RPMI8226 (cell line): ENCODE results near the gene CECR2.

Source experiments
- DNase-seq: peaks from one replicate; pipeline ENCODE4 v3.0.0-alpha.2; 2015

The CECR2 gene

GRCh38 chr22:17578136-17578754 is 209.0 kb downstream of the CECR2 start:
- no peak for DNase-seq

DNA sequence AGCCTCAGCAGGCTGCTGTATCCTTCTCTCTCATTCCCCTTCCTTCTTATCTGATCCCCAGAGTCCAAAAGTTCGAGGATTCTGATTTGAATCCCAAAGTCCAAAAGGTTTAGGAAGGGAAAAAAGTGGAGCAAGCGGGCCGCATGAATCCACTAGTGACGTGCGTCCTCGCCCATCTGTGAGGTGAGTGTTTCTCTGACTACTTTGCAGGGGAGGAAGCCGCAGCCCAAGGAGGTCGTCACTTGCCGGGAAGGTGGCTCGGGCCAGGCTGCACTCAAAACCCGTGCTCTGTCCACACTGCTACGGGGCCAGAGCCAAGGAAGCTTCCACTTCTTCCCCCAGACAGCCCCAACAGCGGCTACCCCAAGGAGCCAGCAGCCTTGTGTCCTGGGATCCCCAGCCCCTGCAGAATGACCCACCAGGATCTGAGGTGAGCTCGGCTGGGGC is 210.3 kb downstream of the CECR2 start:
- no peak for DNase-seq

DNA sequence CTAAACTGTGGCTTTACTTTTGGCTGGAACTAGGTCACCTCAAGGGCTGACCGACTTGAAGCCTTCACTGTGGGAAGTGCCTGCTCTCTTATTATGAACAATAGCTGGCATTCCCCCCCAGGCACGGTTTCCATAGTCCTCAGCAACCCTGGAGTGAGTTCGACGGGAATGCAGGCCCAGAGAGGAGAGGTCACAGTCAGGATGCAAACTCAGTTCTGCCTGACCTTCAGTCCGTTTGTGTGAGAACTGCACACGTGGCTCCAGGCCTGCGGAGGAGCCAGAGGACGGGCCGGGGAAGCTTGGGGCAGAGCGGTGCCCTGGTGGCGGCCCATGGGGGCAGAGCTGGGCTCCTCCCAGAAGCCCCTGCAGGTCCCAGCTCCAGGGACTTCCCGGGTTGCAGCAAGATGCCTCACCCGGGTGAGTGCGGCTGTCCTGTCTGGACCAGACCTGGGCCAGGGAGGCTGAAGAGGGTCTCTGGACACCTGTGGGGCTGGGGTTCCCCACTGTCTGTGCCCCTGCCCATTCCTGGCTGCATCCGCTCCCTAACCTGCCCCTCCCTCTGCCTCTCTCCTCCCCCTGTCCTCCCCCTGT is 211.3 kb downstream of the CECR2 start:
- DNase-seq: no peak

GRCh38 chr22:17581056-17581455 is 211.8 kb downstream of the CECR2 start:
- no peak for DNase-seq

DNA sequence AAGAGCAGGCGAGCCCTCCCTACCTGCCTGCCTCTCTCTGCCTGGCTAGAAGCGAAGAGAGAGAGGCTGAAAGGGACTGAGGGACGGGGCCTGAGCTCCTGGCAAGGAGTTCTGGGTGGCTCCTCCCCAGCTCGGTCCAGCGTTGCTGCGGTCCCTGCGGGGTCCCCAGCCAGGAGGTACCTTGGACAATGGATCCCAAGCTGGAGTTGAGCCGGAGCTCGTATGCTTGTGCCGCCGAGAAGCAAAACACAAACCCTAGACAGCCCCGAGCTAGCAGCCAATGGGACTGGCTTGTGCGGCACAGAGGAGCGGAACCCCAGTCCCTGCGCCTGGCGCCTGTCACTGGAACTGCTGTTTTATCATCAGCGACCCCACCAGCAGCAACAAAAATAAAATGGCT is 212.4 kb downstream of the CECR2 start:
- DNase-seq: no peak

DNA sequence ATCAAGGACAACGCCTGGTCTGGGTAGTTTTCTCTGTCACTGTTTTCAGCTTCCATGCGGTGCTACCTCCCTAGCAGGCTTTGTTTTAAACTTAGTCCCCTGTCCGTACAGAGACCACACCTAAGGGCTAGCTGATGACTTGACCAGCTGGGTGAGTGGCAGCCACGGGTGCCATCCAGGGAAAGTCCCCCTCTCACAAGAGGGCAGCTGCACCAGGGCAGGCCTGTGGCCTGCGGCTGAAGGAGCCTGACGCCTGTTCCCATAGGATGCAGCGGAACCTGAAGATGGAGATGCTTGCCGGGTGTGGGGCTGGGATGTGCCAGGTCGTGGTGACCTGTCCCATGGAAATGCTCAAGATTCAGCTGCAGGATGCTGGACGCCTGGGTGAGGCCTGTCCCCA is 213.9 kb downstream of the CECR2 start:
- no peak for DNase-seq

- no peak for DNase-seq
Observed at GRCh38 chr22:17586831-17587440, 217.7 kb downstream of the CECR2 start.

DNA sequence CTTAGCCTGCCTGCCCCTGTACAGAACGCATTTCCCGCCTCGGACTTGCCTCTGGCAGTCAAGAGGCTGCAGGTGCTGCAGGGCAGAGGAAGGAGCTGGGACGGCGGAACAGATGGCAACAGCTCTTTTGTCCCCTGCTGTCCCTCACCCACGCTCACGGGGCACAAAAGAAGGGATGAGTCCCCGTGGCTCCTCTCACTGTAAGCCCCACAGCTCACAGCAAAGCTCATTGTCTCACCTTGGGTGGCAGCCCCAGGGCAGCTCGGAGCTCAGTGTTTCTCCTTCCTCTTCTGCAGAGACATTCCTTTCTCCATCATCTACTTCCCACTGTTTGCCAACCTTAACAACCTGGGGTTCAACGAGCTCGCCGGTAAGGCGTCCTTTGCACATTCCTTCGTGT is 218.4 kb downstream of the CECR2 start:
- DNase-seq: no peak

DNA sequence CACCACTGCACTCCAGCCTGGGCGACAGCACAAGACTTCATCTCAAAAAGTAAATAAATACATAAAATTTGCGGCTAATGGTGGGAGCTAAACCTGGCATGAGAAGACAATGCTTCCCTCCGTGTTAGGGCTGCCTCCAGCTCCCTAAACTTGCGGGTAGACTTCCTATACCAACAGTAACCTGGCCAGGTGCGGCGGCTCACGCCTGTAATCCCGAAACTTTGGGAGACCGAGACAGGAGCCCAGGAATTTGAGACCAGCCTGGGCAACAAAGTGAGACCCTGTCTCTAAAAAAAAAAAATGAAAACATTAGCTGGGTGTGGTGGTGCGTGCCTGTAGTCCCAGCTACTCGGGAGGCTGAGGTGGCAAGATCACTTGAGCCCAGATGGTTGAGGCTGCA is 219.3 kb downstream of the CECR2 start:
- no peak for DNase-seq

GRCh38 chr22:17589810-17590375 is 220.6 kb downstream of the CECR2 start:
- no peak for DNase-seq

DNA sequence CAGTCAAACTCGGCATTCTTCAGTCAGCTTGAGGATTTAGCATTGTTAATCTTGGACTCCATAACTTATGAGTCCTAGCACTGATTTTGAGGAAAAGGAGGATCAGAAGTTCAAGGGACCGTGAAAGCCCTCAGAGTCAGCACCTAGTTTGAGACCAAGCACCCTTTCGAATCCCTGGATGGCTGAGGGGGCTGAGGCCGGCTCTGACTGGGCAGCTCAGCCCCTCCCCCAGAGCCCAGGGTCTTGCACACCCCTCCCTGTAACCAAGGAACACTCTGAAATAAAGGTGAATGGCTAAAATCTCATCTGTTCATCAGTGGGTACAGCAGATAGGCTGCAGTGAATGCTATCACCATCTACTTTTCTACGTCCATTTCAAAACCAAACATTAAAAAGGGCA is 221.3 kb downstream of the CECR2 start:
- no peak for DNase-seq

DNA sequence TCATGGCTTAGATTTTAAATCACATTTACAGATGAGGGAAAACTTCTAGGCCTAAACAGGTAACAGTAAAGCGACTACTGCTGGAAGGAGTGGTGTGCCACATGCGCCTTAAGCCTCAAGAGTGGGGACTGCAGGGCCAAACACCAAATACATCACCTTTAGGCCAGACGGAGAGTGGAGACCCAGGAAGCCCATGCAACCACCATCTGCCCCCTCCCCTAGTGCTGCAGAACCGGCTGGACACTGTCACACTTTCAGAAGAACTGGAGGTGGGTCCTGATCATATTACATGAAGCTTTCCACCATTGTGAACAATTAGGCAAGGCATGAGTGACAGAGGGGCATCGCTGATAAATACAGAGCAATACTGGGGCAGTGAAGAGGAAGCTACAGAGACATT is 222.9 kb downstream of the CECR2 start:
- DNase-seq: no peak

DNA sequence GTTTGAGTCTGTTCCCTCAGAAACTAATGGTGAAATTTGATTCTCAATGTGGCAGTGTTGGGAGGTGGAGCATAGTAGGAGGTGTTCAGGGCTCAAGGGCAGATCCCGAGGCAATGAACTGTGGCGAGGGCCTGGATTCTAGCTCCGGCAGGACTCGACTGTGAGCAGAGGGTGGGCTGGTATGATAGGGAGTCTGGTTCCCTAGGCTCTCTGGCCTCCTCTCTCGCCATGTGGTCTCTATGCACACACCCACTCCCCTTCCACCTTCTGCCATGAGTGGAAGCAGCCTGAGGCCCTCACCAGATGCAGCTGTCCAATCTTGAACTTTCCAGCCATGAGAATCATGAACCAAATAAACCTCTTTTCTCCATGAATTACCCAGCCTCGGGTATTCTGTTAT is 227.0 kb downstream of the CECR2 start:
- DNase-seq: no peak

DNA sequence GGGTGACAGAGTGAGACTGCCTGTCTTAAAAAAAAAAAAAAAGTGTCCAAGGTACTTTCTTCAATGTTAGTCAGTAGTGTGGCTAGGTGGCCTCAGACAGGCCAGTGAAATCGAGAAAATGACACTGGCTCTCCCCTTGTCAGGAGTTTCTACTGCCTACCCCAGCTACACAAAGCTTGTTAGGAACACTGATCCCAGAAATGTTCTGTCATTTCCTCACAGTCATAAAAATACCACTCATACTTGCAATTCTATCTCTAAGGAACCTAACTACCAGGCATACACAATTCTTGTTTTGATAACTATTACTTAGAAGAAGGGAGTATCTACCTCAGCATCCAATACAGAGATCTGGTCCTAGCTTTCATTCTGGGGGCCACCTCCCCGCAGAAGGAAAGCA is 228.0 kb downstream of the CECR2 start:
- DNase-seq: no peak

DNA sequence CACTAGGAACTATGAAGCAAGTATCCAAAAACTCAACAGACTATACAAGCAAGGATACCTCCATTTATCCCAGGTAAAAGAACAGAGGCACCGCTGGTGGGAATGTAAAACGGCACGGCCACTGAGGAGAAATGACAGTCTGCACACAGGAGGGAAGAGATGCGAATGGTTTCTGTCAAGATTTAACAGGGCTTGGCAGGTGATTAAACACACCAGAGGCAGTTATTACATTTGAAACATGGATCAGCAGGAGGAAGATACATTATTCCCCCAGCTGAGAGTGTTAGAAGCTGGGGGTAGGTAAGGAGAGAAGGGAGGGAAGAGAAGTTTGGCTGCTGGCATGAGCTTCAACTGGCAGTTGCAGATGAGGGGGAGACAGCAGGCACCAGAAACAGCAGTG is 229.1 kb downstream of the CECR2 start:
- no peak for DNase-seq

DNA sequence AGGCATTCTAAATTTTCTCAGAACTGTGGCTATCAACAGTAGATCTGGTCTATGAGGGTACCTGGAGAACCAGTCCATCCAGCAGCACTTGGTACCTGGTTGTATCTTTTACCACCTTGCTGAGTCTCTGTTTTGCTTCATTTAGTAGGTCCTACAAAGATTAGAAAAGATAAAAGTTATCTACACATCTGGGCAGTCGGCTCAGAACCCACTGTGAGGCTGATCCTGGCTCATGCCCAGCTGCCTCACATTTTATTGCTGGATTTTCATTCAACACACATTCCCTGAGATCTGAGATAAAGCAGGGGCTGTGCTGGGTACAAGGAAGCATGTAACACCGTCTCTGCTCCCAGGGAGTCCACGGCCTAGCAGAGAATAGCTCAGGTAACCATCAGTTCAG is 231.8 kb downstream of the CECR2 start:
- DNase-seq: no peak

- DNase-seq: no peak
Observed at GRCh38 chr22:17603668-17604067, 234.4 kb downstream of the CECR2 start.

DNA sequence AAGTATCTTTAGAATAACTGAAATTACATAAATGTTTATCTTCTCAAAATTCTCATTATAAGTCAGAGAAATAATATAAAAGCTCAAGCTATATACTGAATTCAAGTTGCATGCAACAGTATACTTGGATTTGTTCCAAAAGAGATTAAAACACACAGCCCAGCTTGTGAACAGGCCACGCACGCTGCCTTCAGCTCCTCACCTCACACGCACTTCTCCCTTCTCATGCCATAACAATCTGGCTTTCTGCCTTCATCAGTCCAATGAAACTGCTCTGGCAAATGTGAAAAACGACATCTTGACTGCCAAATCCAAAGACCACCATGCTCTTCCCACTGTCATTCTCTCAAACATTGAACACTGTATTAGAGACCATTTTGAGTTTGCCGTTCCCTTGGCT is 237.2 kb downstream of the CECR2 start:
- no peak for DNase-seq
